Measurements from ENCODE around the gene EPS8L2.

Gene EPS8L2

DNA sequence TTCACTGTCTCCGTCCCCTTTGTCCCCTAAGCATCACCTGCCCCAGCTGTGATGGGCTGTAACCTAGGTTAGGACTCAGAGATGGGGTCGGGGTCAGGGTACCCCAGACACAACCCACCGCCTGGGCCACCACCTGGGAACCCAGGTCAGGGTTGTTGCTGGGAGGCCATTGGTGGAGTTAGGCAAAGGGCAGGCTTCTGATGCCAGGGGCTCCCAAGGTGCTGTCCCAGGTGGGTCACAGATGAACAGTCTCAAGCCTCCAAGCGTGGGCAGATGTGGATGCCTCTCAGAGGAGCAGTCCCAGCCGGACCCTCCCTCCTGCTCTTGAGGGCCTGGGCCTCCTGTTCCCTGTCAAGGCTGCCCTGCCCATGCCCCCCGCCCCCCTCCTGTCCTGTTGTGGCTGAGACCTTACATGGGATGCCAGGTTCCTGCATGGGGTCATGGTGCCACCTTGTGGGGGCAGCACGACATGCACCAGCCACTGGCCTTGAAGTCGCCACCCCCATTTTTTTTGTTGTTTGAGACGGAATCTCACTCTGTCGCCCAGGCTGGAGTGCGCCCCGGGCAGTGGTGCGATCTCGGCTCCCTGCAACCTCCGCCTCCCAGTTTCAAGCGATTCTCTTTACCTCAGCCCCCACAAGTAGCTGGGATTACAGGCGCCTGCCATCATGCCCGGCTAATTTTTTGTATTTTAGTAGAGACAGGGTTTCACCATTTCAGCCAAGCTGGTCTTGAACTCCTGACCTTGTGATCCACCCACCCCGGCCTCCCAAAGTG lies 59.2 kb downstream of the EPS8L2 start:
- H3K27me3 ChIP-seq (ENCODE audit: insufficient read depth, insufficient read length) = no peaks in the 10 kb centered on the region
- no peaks in the 10 kb centered on the region for H3K9me3 ChIP-seq (ENCODE audit: insufficient read depth, low read length)
- TF ChIP-seq SUZ12 (IDR thresholded peaks at IDR 0.05; ENCODE audit: extremely low read depth, insufficient read depth, insufficient read length) (no peak), ZNF274 (IDR thresholded peaks at IDR 0.05; ENCODE audit: low read depth, low read length) (no peak), YY1 (IDR thresholded peaks at IDR 0.05; ENCODE audit: insufficient read depth, insufficient read length) (no peak)
- H3K4me3 ChIP-seq (ENCODE audit: insufficient read length, low read depth) = no peak overlapping the region
- DNase-seq (ENCODE audit: low read depth, low spot score) = no peak
- H3K36me3 ChIP-seq (ENCODE audit: insufficient read depth, insufficient read length, low read length) = peaks cover 78% of the 10 kb centered on the region
- H3K9ac ChIP-seq (ENCODE audit: insufficient read length, low read depth) = no peak overlapping the region
- H3K4me1 ChIP-seq (ENCODE audit: insufficient read depth, insufficient read length) = peaks cover 7% of the 10 kb centered on the region

DNA sequence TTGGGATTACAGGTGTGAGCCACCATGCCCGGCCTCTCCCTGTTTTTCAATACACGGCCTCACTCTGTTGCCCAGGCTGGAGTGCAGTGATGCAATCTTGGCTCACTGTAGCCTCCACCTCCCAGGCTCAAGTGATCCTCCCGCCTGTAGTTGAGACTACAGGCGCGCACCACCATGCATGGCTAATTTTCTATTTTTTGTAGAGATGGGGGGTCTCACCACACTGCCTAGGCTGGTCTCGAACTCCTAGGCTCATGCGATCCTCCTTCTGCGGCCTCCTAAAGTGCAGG lies 59.7 kb downstream of the EPS8L2 start:
- Histone ChIP-seq H3K4me3 (ENCODE audit: insufficient read length, low read depth) (no peak overlapping the region), H3K9ac (ENCODE audit: insufficient read length, low read depth) (no peak overlapping the region), H3K27me3 (ENCODE audit: insufficient read depth, insufficient read length) (no peaks in the 10 kb centered on the region), H3K4me1 (ENCODE audit: insufficient read depth, insufficient read length) (peaks cover 8% of the 10 kb centered on the region), H3K36me3 (ENCODE audit: insufficient read depth, insufficient read length, low read length) (peaks cover 79% of the 10 kb centered on the region), H3K9me3 (ENCODE audit: insufficient read depth, low read length) (no peaks in the 10 kb centered on the region)
- TF ChIP-seq SUZ12 (IDR thresholded peaks at IDR 0.05; ENCODE audit: extremely low read depth, insufficient read depth, insufficient read length) = no peak
- TF ChIP-seq YY1 (IDR thresholded peaks at IDR 0.05; ENCODE audit: insufficient read depth, insufficient read length) = no peak
- TF ChIP-seq ZNF274 (IDR thresholded peaks at IDR 0.05; ENCODE audit: low read depth, low read length) = no peak
- DNase-seq (ENCODE audit: low read depth, low spot score) = no peak

DNA sequence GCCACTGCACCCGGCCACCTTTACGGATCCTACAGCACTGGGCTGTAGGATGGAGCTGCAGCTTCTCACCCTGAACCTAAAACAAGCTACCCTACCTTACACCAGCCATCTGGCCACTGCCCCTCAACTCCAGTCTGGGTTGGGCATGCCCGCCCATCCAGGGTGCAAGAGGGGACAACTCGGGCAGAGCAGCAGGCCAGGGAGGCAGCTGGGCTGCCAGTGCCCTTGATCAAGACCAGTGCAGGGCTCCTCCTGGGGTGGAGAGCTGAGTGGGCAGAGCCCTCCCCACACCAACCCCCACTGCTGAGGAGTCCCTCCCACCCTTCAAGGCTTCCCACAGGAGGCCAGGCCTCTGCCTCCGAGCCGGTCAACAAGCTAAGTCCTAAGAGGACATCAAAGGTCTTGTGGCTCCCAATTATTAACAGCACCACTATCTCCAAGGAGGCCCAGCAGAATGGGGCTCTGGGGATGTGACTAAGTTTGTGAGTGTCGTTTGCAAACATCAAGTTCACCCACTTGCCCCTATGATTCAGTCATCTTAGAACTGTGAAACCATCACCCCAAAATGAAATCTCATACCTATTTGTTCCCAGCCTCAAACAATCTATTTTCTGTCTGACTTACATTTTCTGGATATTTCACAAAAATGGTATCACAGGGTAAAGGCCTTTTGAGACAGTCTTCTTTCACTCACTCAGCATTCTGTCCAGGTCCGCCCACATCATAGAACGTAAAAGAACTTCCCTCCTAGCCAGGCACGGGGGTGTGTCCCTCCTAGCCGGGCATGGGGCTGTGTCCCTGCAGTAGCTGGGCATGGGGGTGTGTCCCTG lies 60.3 kb downstream of the EPS8L2 start:
- H3K4me3 ChIP-seq (ENCODE audit: insufficient read length, low read depth) = no peak overlapping the region
- no peaks in the 10 kb centered on the region for H3K27me3 ChIP-seq (ENCODE audit: insufficient read depth, insufficient read length)
- TF ChIP-seq SUZ12 (IDR thresholded peaks at IDR 0.05; ENCODE audit: extremely low read depth, insufficient read depth, insufficient read length) (no peak), YY1 (IDR thresholded peaks at IDR 0.05; ENCODE audit: insufficient read depth, insufficient read length) (no peak), ZNF274 (IDR thresholded peaks at IDR 0.05; ENCODE audit: low read depth, low read length) (no peak)
- no peaks in the 10 kb centered on the region for H3K9me3 ChIP-seq (ENCODE audit: insufficient read depth, low read length)
- H3K36me3 ChIP-seq (ENCODE audit: insufficient read depth, insufficient read length, low read length) = peaks cover 81% of the 10 kb centered on the region
- H3K4me1 ChIP-seq (ENCODE audit: insufficient read depth, insufficient read length) = peaks cover 10% of the 10 kb centered on the region
- no peak overlapping the region for H3K9ac ChIP-seq (ENCODE audit: insufficient read length, low read depth)
- no peak for DNase-seq (ENCODE audit: low read depth, low spot score)

DNA sequence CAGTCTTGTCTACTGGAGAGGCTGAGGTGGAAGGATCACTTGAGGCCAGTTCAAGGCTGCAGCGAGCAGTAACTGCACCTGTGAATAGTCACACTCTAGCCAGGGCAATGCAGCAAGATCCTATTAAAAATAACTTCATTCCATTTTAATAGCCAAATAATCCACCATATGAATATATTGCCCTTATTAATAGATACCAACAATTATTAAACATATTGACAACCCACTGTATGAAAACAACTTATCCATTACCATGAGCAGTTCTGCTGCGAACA lies 60.8 kb downstream of the EPS8L2 start:
- Histone ChIP-seq H3K27me3 (ENCODE audit: insufficient read depth, insufficient read length) (no peaks in the 10 kb centered on the region), H3K36me3 (ENCODE audit: insufficient read depth, insufficient read length, low read length) (peaks cover 81% of the 10 kb centered on the region), H3K4me3 (ENCODE audit: insufficient read length, low read depth) (no peak overlapping the region), H3K9me3 (ENCODE audit: insufficient read depth, low read length) (no peaks in the 10 kb centered on the region), H3K9ac (ENCODE audit: insufficient read length, low read depth) (no peak overlapping the region), H3K4me1 (ENCODE audit: insufficient read depth, insufficient read length) (peaks cover 16% of the 10 kb centered on the region)
- no peak for TF ChIP-seq YY1 (IDR thresholded peaks at IDR 0.05; ENCODE audit: insufficient read depth, insufficient read length)
- TF ChIP-seq SUZ12 (IDR thresholded peaks at IDR 0.05; ENCODE audit: extremely low read depth, insufficient read depth, insufficient read length) = no peak
- DNase-seq (ENCODE audit: low read depth, low spot score) = no peak

DNA sequence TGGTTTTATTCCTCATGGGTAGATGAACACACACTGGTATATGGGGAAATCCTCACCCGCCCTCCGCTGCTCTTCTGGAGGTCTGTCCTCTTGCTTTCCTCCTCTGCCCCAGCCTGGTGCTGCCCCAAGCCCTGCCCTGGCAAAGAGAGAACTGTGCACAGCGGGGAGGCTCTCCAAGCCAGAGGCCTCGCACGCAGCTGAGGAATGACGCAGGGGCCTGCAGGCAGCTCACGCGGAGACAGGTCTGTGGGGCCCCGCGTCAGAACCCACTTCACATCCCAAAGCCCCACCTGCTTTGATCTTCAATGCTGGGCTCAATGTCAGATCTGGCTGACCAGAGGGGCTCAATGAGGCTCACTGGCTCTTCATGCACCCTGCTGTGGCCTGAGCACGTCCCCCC lies 61.2 kb downstream of the EPS8L2 start:
- DNase-seq (ENCODE audit: low read depth, low spot score) = no peak
- TF ChIP-seq YY1 (IDR thresholded peaks at IDR 0.05; ENCODE audit: insufficient read depth, insufficient read length) (no peak), ZNF274 (IDR thresholded peaks at IDR 0.05; ENCODE audit: low read depth, low read length) (no peak), SUZ12 (IDR thresholded peaks at IDR 0.05; ENCODE audit: extremely low read depth, insufficient read depth, insufficient read length) (no peak)

DNA sequence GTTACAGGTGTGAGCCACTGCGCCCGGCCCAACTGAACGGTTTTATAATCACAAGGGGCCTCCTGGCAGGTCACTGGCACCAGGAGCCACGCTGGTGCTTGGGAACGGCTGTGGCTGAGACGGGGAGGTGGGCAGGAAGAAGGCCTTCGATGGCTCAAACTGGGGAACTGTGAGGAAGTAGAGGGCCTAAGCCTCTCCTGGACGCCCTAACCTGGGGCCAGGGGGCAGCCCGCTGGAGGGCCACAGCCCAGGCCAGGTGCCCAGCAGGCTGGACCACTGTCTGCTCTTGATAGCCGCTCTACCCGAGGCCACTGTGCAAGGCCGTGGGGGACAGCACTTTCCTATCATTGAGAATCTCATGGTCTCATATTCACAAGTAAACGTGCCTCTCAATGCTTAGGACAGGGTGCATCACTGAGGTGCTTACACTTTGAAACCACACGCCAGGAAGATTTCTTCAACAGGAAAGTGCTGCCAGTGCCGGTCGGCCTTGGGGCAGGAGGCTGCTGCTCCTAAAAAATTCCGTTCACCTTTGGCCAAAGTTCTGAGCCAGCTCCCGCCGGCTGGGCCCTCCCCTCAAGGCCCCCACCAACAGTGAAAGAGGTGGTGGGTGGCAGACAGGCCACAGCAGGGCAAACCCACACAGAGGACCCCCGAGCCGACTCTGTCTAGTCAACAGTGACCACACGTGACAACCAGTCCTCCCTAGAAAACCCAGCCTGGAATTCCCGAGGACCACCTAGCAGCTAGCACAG lies 64.0 kb downstream of the EPS8L2 start:
- no peak for DNase-seq (ENCODE audit: low read depth, low spot score)
- Histone ChIP-seq H3K27me3 (ENCODE audit: insufficient read depth, insufficient read length) (no peaks in the 10 kb centered on the region), H3K9me3 (ENCODE audit: insufficient read depth, low read length) (no peaks in the 10 kb centered on the region), H3K4me1 (ENCODE audit: insufficient read depth, insufficient read length) (peaks cover 31% of the 10 kb centered on the region), H3K9ac (ENCODE audit: insufficient read length, low read depth) (peak overlapping the region; percentile 8), H3K36me3 (ENCODE audit: insufficient read depth, insufficient read length, low read length) (peaks cover 81% of the 10 kb centered on the region), H3K4me3 (ENCODE audit: insufficient read length, low read depth) (no peak overlapping the region)
- no peak for TF ChIP-seq YY1 (IDR thresholded peaks at IDR 0.05; ENCODE audit: insufficient read depth, insufficient read length)
- TF ChIP-seq ZNF274 (IDR thresholded peaks at IDR 0.05; ENCODE audit: low read depth, low read length) = no peak
- no peak for TF ChIP-seq SUZ12 (IDR thresholded peaks at IDR 0.05; ENCODE audit: extremely low read depth, insufficient read depth, insufficient read length)

More for the DNA sequence above, 61.2 kb downstream of the EPS8L2 start:
- H3K27me3 ChIP-seq (ENCODE audit: insufficient read depth, insufficient read length) = no peaks in the 10 kb centered on the region
- H3K9ac ChIP-seq (ENCODE audit: insufficient read length, low read depth) = no peak overlapping the region
- H3K36me3 ChIP-seq (ENCODE audit: insufficient read depth, insufficient read length, low read length) = peaks cover 81% of the 10 kb centered on the region
- no peak overlapping the region for H3K4me3 ChIP-seq (ENCODE audit: insufficient read length, low read depth)
- H3K4me1 ChIP-seq (ENCODE audit: insufficient read depth, insufficient read length) = peaks cover 17% of the 10 kb centered on the region
- no peaks in the 10 kb centered on the region for H3K9me3 ChIP-seq (ENCODE audit: insufficient read depth, low read length)

Data from NT2/D1 (cell line).